ENCODE results near the gene SOX6.

The SOX6 gene

GRCh38 chr11:16276251-16276650 lies 80.1 kb downstream of the SOX6 start:
- Histone ChIP-seq H3K36me3 (ENCODE audit: insufficient read depth, low read length) (no peaks in the 10 kb centered on the region), H3K27me3 (ENCODE audit: insufficient read depth, low read length) (no peaks in the 10 kb centered on the region), H3K4me1 (ENCODE audit: insufficient read depth, low read length) (peaks cover 7% of the 10 kb centered on the region), H2AFZ (ENCODE audit: low read depth, low read length) (no peak overlapping the region), H3K4me3 (ENCODE audit: low read length) (no peak overlapping the region), H3K9me3 (ENCODE audit: low read length) (no peaks in the 10 kb centered on the region)

- H3K4me1 ChIP-seq (ENCODE audit: insufficient read depth, low read length) = no peaks in the 10 kb centered on the region
- H3K36me3 ChIP-seq (ENCODE audit: insufficient read depth, low read length) = no peaks in the 10 kb centered on the region
- H2AFZ ChIP-seq (ENCODE audit: low read depth, low read length) = no peak overlapping the region
- H3K27me3 ChIP-seq (ENCODE audit: insufficient read depth, low read length) = no peaks in the 10 kb centered on the region
- H3K9me3 ChIP-seq (ENCODE audit: low read length) = no peaks in the 10 kb centered on the region
- H3K4me3 ChIP-seq (ENCODE audit: low read length) = no peak overlapping the region
Measured at GRCh38 chr11:16271258-16271657, 85.1 kb downstream of the SOX6 start.

GRCh38 chr11:16266021-16266420 lies 90.3 kb downstream of the SOX6 start:
- H3K4me1 ChIP-seq (ENCODE audit: insufficient read depth, low read length) = no peaks in the 10 kb centered on the region
- H2AFZ ChIP-seq (ENCODE audit: low read depth, low read length) = no peak overlapping the region
- no peak overlapping the region for H3K4me3 ChIP-seq (ENCODE audit: low read length)
- no peaks in the 10 kb centered on the region for H3K36me3 ChIP-seq (ENCODE audit: insufficient read depth, low read length)
- H3K9me3 ChIP-seq (ENCODE audit: low read length) = no peaks in the 10 kb centered on the region
- no peaks in the 10 kb centered on the region for H3K27me3 ChIP-seq (ENCODE audit: insufficient read depth, low read length)

GRCh38 chr11:16265022-16265421 lies 91.3 kb downstream of the SOX6 start:
- Histone ChIP-seq H2AFZ (ENCODE audit: low read depth, low read length) (no peak overlapping the region), H3K36me3 (ENCODE audit: insufficient read depth, low read length) (no peaks in the 10 kb centered on the region), H3K4me3 (ENCODE audit: low read length) (no peak overlapping the region), H3K9me3 (ENCODE audit: low read length) (no peaks in the 10 kb centered on the region), H3K27me3 (ENCODE audit: insufficient read depth, low read length) (no peaks in the 10 kb centered on the region), H3K4me1 (ENCODE audit: insufficient read depth, low read length) (no peaks in the 10 kb centered on the region)

- Histone ChIP-seq H3K4me3 (ENCODE audit: low read length) (no peak overlapping the region), H3K27me3 (ENCODE audit: insufficient read depth, low read length) (no peaks in the 10 kb centered on the region), H3K4me1 (ENCODE audit: insufficient read depth, low read length) (no peaks in the 10 kb centered on the region), H3K9me3 (ENCODE audit: low read length) (no peaks in the 10 kb centered on the region), H2AFZ (ENCODE audit: low read depth, low read length) (no peak overlapping the region), H3K36me3 (ENCODE audit: insufficient read depth, low read length) (no peaks in the 10 kb centered on the region)
Measured at GRCh38 chr11:16262645-16262955, 93.7 kb downstream of the SOX6 start.

GRCh38 chr11:16261836-16262644 lies 94.3 kb downstream of the SOX6 start:
- H3K4me1 ChIP-seq (ENCODE audit: insufficient read depth, low read length) = no peaks in the 10 kb centered on the region
- no peak overlapping the region for H3K4me3 ChIP-seq (ENCODE audit: low read length)
- no peaks in the 10 kb centered on the region for H3K9me3 ChIP-seq (ENCODE audit: low read length)
- H3K36me3 ChIP-seq (ENCODE audit: insufficient read depth, low read length) = no peaks in the 10 kb centered on the region
- H3K27me3 ChIP-seq (ENCODE audit: insufficient read depth, low read length) = no peaks in the 10 kb centered on the region
- no peak overlapping the region for H2AFZ ChIP-seq (ENCODE audit: low read depth, low read length)

- Histone ChIP-seq H3K27me3 (ENCODE audit: insufficient read depth, low read length) (no peaks in the 10 kb centered on the region), H3K4me3 (ENCODE audit: low read length) (no peak overlapping the region), H3K9me3 (ENCODE audit: low read length) (peaks cover 4% of the 10 kb centered on the region), H3K4me1 (ENCODE audit: insufficient read depth, low read length) (no peaks in the 10 kb centered on the region), H2AFZ (ENCODE audit: low read depth, low read length) (no peak overlapping the region), H3K36me3 (ENCODE audit: insufficient read depth, low read length) (no peaks in the 10 kb centered on the region)
Measured at GRCh38 chr11:16252373-16252772, 104.0 kb downstream of the SOX6 start.

- Histone ChIP-seq H3K27me3 (ENCODE audit: insufficient read depth, low read length) (no peaks in the 10 kb centered on the region), H2AFZ (ENCODE audit: low read depth, low read length) (no peak overlapping the region), H3K4me3 (ENCODE audit: low read length) (no peak overlapping the region), H3K36me3 (ENCODE audit: insufficient read depth, low read length) (no peaks in the 10 kb centered on the region), H3K9me3 (ENCODE audit: low read length) (peaks cover 4% of the 10 kb centered on the region), H3K4me1 (ENCODE audit: insufficient read depth, low read length) (no peaks in the 10 kb centered on the region)
Measured at GRCh38 chr11:16248248-16248647, 108.1 kb downstream of the SOX6 start.

GRCh38 chr11:16242806-16243205 lies 113.5 kb downstream of the SOX6 start:
- no peak overlapping the region for H3K4me3 ChIP-seq (ENCODE audit: low read length)
- H2AFZ ChIP-seq (ENCODE audit: low read depth, low read length) = no peak overlapping the region
- peaks cover 2% of the 10 kb centered on the region for H3K4me1 ChIP-seq (ENCODE audit: insufficient read depth, low read length)
- no peaks in the 10 kb centered on the region for H3K36me3 ChIP-seq (ENCODE audit: insufficient read depth, low read length)
- no peaks in the 10 kb centered on the region for H3K27me3 ChIP-seq (ENCODE audit: insufficient read depth, low read length)
- H3K9me3 ChIP-seq (ENCODE audit: low read length) = no peaks in the 10 kb centered on the region

GRCh38 chr11:16240687-16241086 lies 115.7 kb downstream of the SOX6 start:
- Histone ChIP-seq H3K9me3 (ENCODE audit: low read length) (no peaks in the 10 kb centered on the region), H3K4me3 (ENCODE audit: low read length) (no peak overlapping the region), H3K4me1 (ENCODE audit: insufficient read depth, low read length) (peaks cover 2% of the 10 kb centered on the region), H3K27me3 (ENCODE audit: insufficient read depth, low read length) (no peaks in the 10 kb centered on the region), H3K36me3 (ENCODE audit: insufficient read depth, low read length) (no peaks in the 10 kb centered on the region), H2AFZ (ENCODE audit: low read depth, low read length) (no peak overlapping the region)

- Histone ChIP-seq H3K36me3 (ENCODE audit: insufficient read depth, low read length) (no peaks in the 10 kb centered on the region), H3K4me1 (ENCODE audit: insufficient read depth, low read length) (peaks cover 2% of the 10 kb centered on the region), H3K27me3 (ENCODE audit: insufficient read depth, low read length) (no peaks in the 10 kb centered on the region), H2AFZ (ENCODE audit: low read depth, low read length) (no peak overlapping the region), H3K4me3 (ENCODE audit: low read length) (no peak overlapping the region), H3K9me3 (ENCODE audit: low read length) (no peaks in the 10 kb centered on the region)
Measured at GRCh38 chr11:16239141-16240105, 116.9 kb downstream of the SOX6 start.

- Histone ChIP-seq H2AFZ (ENCODE audit: low read depth, low read length) (no peak overlapping the region), H3K4me3 (ENCODE audit: low read length) (no peak overlapping the region), H3K36me3 (ENCODE audit: insufficient read depth, low read length) (no peaks in the 10 kb centered on the region), H3K4me1 (ENCODE audit: insufficient read depth, low read length) (no peaks in the 10 kb centered on the region), H3K27me3 (ENCODE audit: insufficient read depth, low read length) (no peaks in the 10 kb centered on the region), H3K9me3 (ENCODE audit: low read length) (no peaks in the 10 kb centered on the region)
Measured at GRCh38 chr11:16226245-16226644, 130.1 kb downstream of the SOX6 start.

GRCh38 chr11:16225623-16226022 lies 130.7 kb downstream of the SOX6 start:
- H3K4me3 ChIP-seq (ENCODE audit: low read length) = no peak overlapping the region
- H2AFZ ChIP-seq (ENCODE audit: low read depth, low read length) = no peak overlapping the region
- no peaks in the 10 kb centered on the region for H3K36me3 ChIP-seq (ENCODE audit: insufficient read depth, low read length)
- no peaks in the 10 kb centered on the region for H3K9me3 ChIP-seq (ENCODE audit: low read length)
- no peaks in the 10 kb centered on the region for H3K27me3 ChIP-seq (ENCODE audit: insufficient read depth, low read length)
- H3K4me1 ChIP-seq (ENCODE audit: insufficient read depth, low read length) = no peaks in the 10 kb centered on the region
